ENCODE measurements around the gene AMN. TPM values are rescaled to one million over a fixed set of nuclear protein-coding genes. Genes with fewer than 3 reads are reported as not detected.

AMN gene
- total RNA-seq, 3 donors from 2014 or later, result 0.16 to 0.88 (median 0.66) TPM

DNA sequence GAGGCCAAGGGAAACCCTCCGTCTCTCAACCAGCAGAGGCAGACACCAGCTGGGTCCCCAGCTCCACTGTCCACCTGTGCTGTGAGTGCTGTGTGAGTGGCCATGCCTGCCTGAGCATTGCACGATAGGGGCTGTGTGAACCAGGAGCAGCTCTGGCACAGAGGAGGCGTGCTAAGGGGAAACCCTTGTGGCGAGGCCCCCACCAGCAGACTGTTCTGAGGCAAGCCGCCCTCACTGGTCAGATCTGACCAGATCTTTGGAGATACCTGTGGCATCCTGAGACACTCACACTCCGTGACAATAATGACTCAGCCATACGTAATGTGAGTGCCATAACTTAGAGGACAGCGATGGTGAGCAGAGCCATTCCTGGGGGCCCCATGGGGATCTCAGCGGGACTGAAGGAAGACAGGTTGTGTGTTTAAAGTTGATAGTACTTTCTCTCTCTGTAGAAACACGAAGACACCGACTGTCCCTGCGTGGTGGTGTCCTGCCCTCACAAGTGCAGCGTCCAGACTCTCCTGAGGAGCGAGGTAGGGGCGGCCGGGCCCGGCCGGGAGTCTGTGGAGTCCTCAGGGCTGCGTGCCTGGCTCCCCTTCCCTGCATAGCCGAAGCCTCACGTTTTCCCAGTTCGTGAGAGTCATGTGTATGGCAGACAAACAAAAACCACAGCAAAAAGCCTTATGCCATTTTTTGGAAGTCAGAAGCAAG is 36.6 kb upstream of the AMN start:
- no peaks in the 10 kb centered on the region for H3K27me3 ChIP-seq
- H3K4me3 ChIP-seq, result no peak overlapping the region
- no peaks in the 10 kb centered on the region for H3K4me1 ChIP-seq
- no peaks in the 10 kb centered on the region for H3K9me3 ChIP-seq
- intact Hi-C loops (cut with DNase I; ENCODE audit: low total_unique reads), result no loop called here
- H3K27ac ChIP-seq, result no peak overlapping the region
- no peak for DNase-seq (ENCODE audit: low spot score in 2 of 2)
- TF ChIP-seq POLR2A (IDR thresholded peaks at IDR 0.05), result no peak
- no peak for TF ChIP-seq POLR2AphosphoS5 (IDR thresholded peaks at IDR 0.05)
- TF ChIP-seq, protein P1, sequence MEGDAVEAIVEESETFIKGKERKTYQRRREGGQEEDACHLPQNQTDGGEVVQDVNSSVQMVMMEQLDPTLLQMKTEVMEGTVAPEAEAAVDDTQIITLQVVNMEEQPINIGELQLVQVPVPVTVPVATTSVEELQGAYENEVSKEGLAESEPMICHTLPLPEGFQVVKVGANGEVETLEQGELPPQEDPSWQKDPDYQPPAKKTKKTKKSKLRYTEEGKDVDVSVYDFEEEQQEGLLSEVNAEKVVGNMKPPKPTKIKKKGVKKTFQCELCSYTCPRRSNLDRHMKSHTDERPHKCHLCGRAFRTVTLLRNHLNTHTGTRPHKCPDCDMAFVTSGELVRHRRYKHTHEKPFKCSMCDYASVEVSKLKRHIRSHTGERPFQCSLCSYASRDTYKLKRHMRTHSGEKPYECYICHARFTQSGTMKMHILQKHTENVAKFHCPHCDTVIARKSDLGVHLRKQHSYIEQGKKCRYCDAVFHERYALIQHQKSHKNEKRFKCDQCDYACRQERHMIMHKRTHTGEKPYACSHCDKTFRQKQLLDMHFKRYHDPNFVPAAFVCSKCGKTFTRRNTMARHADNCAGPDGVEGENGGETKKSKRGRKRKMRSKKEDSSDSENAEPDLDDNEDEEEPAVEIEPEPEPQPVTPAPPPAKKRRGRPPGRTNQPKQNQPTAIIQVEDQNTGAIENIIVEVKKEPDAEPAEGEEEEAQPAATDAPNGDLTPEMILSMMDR (IDR thresholded peaks at IDR 0.05), result no peak
- H3K36me3 ChIP-seq, result no peaks in the 10 kb centered on the region

DNA sequence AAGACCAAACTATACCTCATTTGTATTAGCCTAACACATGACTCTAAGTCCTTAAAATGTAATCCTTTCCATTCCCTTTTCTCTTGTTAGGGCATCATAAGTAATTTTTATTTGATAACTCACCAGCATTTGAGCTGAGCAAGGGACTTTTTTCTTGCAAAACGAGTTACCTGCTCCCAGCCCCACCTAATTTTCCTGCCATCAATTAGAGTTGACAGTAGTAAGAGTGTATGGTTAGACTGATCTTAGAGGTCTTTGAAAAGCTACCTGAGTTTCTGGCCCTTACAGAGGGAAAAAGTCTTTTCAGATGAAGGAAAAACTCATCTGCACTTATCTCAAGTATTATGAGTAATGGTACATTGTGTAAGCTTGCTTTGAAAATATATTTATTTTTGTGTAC is 33.7 kb upstream of the AMN start:
- no peak for DNase-seq (ENCODE audit: low spot score in 2 of 2)
- Histone ChIP-seq H3K27ac (no peak overlapping the region), H3K4me1 (no peaks in the 10 kb centered on the region), H3K4me3 (no peak overlapping the region), H3K27me3 (no peaks in the 10 kb centered on the region), H3K9me3 (no peaks in the 10 kb centered on the region), H3K36me3 (no peaks in the 10 kb centered on the region)
- TF ChIP-seq POLR2A (IDR thresholded peaks at IDR 0.05) (no peak), POLR2AphosphoS5 (IDR thresholded peaks at IDR 0.05) (no peak)
- TF ChIP-seq, protein P1 (IDR thresholded peaks at IDR 0.05), result no peak
- intact Hi-C loops (cut with DNase I; ENCODE audit: low total_unique reads), result no loop called here

DNA sequence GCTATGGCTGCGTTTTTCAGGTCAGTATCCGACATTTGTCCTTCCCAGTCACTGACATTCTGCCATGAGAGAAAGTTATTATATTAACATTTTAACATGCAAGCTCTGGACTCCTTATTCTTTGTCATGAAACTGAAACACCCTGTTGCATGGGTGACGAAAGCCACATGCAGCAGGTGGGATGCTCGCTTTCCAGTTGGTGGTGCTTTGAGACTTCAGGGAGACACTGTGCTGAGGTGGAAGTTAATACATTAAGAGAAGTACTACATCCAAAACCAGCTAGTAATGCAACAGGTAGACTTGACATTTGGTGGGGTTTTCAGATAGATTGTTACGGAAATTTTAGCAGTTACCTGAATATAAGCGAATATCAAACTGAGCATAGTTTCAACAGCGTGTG is 32.8 kb upstream of the AMN start:
- TF ChIP-seq POLR2A (IDR thresholded peaks at IDR 0.05) (no peak), POLR2AphosphoS5 (IDR thresholded peaks at IDR 0.05) (no peak)
- TF ChIP-seq, protein P1 (IDR thresholded peaks at IDR 0.05), result no peak
- H3K9me3 ChIP-seq, result no peaks in the 10 kb centered on the region
- intact Hi-C loops (cut with DNase I; ENCODE audit: low total_unique reads), result no loop called here

DNA sequence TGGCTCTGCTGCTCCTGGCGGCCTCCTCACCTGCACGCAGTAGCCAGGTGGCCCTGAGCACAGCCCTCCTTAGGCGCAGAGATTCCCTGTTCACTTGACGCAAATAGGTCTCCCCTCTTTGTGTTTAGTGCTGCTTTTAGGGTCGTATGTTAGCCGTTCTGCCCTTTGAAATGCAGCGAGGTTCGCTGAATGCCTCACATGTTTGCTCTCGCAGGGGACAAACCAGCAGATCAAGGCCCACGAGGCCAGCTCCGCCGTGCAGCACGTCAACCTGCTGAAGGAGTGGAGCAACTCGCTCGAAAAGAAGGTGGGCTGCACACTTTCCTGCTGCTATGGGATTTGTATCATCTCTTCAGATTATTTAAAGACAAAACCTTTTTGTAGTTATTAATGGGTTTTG is 31.4 kb upstream of the AMN start:
- no peak for DNase-seq (ENCODE audit: low spot score in 2 of 2)
- no peaks in the 10 kb centered on the region for H3K27me3 ChIP-seq
- no peaks in the 10 kb centered on the region for H3K9me3 ChIP-seq
- no peaks in the 10 kb centered on the region for H3K36me3 ChIP-seq
- TF ChIP-seq POLR2AphosphoS5 (IDR thresholded peaks at IDR 0.05) (no peak), POLR2A (IDR thresholded peaks at IDR 0.05) (no peak)
- TF ChIP-seq, protein P1 (IDR thresholded peaks at IDR 0.05), result no peak
- H3K4me3 ChIP-seq, result no peak overlapping the region
- no peaks in the 10 kb centered on the region for H3K4me1 ChIP-seq
- intact Hi-C loops (cut with DNase I; ENCODE audit: low total_unique reads), result no loop called here
- no peak overlapping the region for H3K27ac ChIP-seq

More for the DNA sequence above, 32.8 kb upstream of the AMN start:
- no peak for DNase-seq (ENCODE audit: low spot score in 2 of 2)
- H3K27ac ChIP-seq, result no peak overlapping the region
- H3K36me3 ChIP-seq, result no peaks in the 10 kb centered on the region
- no peaks in the 10 kb centered on the region for H3K27me3 ChIP-seq
- no peak overlapping the region for H3K4me3 ChIP-seq
- no peaks in the 10 kb centered on the region for H3K4me1 ChIP-seq

DNA sequence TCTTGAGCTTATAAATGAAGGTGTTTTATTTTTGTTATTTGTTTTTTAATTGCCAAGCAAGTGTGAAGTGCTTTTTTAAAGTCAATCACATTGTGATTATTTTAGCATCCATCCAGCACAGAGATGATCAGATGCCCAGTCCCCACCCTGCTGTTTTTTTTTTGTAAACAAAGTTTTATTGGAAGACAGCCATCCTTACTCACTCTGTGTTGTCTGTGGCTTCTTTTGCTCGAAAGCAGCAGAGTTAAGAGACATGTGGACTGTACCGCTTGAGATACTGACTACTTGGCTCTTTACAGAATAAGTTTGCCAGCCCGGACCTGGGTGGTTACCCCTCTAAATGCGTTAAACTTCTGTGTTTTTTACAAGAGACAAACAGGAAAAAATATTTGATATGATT is 30.9 kb upstream of the AMN start:
- TF ChIP-seq POLR2AphosphoS5 (IDR thresholded peaks at IDR 0.05), result no peak
- TF ChIP-seq, protein P1 (IDR thresholded peaks at IDR 0.05), result no peak
- TF ChIP-seq POLR2A (IDR thresholded peaks at IDR 0.05), result no peak
- intact Hi-C loops (cut with DNase I; ENCODE audit: low total_unique reads), result no loop called here
- Histone ChIP-seq H3K4me1 (no peaks in the 10 kb centered on the region), H3K27ac (no peak overlapping the region), H3K27me3 (no peaks in the 10 kb centered on the region), H3K4me3 (no peak overlapping the region), H3K36me3 (no peaks in the 10 kb centered on the region), H3K9me3 (no peaks in the 10 kb centered on the region)
- no peak for DNase-seq (ENCODE audit: low spot score in 2 of 2)

Data from breast epithelium (tissue), 4 donors.